ENCODE results near the gene ULK4.

- TF ChIP-seq CTCF (IDR thresholded peaks at IDR 0.05) (no peak), POLR2AphosphoS5 (IDR thresholded peaks at IDR 0.05; ENCODE audit: low read depth, low read length) (no peak), REST (IDR thresholded peaks at IDR 0.05; ENCODE audit: insufficient read depth in 1 of 2, low read depth in 2 of 2, low read length in 1 of 2) (no peak), SIN3A (IDR thresholded peaks at IDR 0.05; ENCODE audit: borderline replicate concordance, insufficient read depth, low read depth, low read length) (no peak), TCF7L2 (IDR thresholded peaks at IDR 0.05; ENCODE audit: low read depth, low read length) (no peak)
Observed at GRCh38 chr3:41317298-41317697, 644.6 kb downstream of the ULK4 start.
